PC-9 (cell line): Measurements from ENCODE around the gene KRT4.

Experiments used
- CTCF ChIP-seq: fragments of 200-600 bp; sonication (generic); conservative IDR thresholded peaks from 2 replicates; pipeline ENCODE4 v1.6.1; 2017; ENCODE audit warnings: mixed run types, antibody characterized with exemption, mild to moderate bottlenecking, moderate library complexity
- EZH2 ChIP-seq: fragments of 200-600 bp; sonication (generic); IDR thresholded peaks from 2 replicates; pipeline ENCODE4 v1.8.0; 2017; ENCODE audit warnings: antibody characterized with exemption, low read depth

GRCh38 chr12:52783563-52784316 lies 30.2 kb downstream of the KRT4 start:
- TF ChIP-seq EZH2 (no peak), CTCF (no peak)
